Natural killer cell treated with Interleukin-12 subunit alpha and Interleukin-12 subunit beta and Interleukin-15 and Interleukin-18, amount 100 ng/mL, for 72 hours (primary cell): Measurements from ENCODE around the gene FNDC11. TPM values are rescaled to one million over a fixed set of nuclear protein-coding genes. Genes with fewer than 3 reads are reported as not detected.
"Not testable (repeated sequence)": the region's sequence is repeated elsewhere in the genome, so short reads cannot be mapped to it uniquely, and the experiment has no call there.

Experiments
- ATAC-seq, 2 donors: fragments of 150-1000 bp; cut with Tn5 transposase in 1 of 2; sonication (Bioruptor Pico), chemical (Tn5 transposase) in 1 of 2; 2 replicates each; pipeline ENCODE4 v1.10.0; 2021
- DNase-seq: peaks from one replicate; pipeline ENCODE4 v3.0.0; 2022; ENCODE audit warnings: low spot score
- H3K27ac Mint-ChIP-seq, 2 donors: 1 replicate in 1 of 2; 2 replicates in 1 of 2; pipeline ENCODE4 v1.8.0; 2022; ENCODE audit warnings: mixed read lengths in 2 of 2, mild to moderate bottlenecking in 1 of 2, moderate library complexity in 1 of 2
- H3K27me3 Mint-ChIP-seq, 2 donors: 1 replicate in 1 of 2; 2 replicates in 1 of 2; pipeline ENCODE4 v1.8.0; 2022; ENCODE audit warnings: mixed read lengths in 2 of 2
- H3K36me3 Mint-ChIP-seq: one replicate; pipeline ENCODE4 v1.8.0; 2022; ENCODE audit warnings: mixed read lengths
- H3K4me1 Mint-ChIP-seq, 2 donors: 1 replicate in 1 of 2; 2 replicates in 1 of 2; pipeline ENCODE4 v1.8.0; 2022; ENCODE audit warnings: low read depth in 2 of 2, mixed read lengths in 2 of 2, mild to moderate bottlenecking in 1 of 2
- H3K4me3 Mint-ChIP-seq: one replicate; pipeline ENCODE4 v1.8.0; 2022; ENCODE audit warnings: mixed read lengths
- H3K9me3 Mint-ChIP-seq: 2 replicates; pipeline ENCODE4 v1.8.0; 2022; ENCODE audit warnings: mixed read lengths
- total RNA-seq, 2 donors: library from RNA; stranded (reverse); gene quantifications; one replicate each; pipeline ENCODE4 v1.2.3, GENCODE V29; 2022

FNDC11 gene
- total RNA-seq, 2 donors from 2014 or later: 0.31 to 0.39 TPM

DNA sequence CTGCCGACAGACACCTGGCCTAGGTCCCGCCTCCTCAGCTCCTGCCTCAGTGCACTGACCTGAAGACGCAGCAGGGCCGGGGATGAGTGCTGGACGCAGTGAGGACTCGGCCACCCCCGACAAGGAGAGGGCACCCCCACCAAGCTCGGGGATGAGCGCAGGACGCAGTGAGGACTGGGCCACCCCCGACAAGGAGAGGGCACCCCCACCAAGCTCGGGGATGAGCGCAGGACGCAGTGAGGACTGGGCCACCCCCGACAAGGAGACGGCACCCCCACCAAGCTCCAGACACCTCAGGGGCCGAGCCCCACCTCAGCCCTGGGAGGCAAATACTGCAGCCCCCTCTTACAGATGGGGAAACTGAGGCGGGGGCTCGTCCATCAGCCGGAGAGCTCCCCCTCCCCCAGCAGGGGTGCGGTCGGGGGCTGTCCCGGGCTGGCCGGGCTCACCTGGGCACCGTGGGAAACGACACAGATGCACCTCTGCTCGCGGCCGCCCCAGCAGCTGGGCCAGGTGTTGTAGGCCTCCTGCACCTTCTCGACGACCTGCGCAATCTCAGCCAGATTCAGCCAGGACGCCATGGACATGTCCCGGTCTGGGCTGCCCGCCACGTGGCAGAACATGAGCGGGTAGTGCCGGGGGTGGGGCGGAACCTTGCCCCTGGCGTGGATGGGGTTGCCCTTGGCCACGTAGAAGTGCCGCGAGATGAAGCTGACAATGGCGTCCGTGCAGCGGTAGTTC, 12.6 kb downstream of the FNDC11 start:
- ATAC-seq (no peak), DNase-seq (peak; percentile 61)
- no peaks in the 10 kb centered on the region for H3K27me3 Mint-ChIP-seq
- peaks cover 19 to 20% of the 10 kb centered on the region in 2 donors for H3K4me1 Mint-ChIP-seq
- H3K36me3 Mint-ChIP-seq: no peaks in the 10 kb centered on the region
- peak overlapping the region; percentile 76 for H3K4me3 Mint-ChIP-seq
- no peaks in the 10 kb centered on the region for H3K9me3 Mint-ChIP-seq
- H3K27ac Mint-ChIP-seq: no peak overlapping the region

DNA sequence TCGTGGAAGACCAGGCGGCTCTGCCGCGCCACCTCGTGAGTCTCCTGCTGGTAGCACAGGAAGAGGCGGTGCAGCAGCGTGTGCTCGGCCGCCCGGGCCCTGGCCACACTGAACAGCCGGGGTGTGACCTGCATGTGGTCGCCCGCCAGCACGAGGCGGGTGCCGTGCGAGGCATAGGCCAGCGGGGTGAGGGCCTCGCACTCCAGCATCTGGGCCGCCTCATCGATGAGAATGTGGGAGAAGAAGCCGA, 13.1 kb downstream of the FNDC11 start:
- Mint-ChIP-seq H3K27ac (peak overlapping the region; percentile 69 to 77), H3K36me3 (no peaks in the 10 kb centered on the region), H3K4me3 (peak overlapping the region; percentile 76), H3K4me1 (peaks cover 19 to 20% of the 10 kb centered on the region in 2 donors), H3K27me3 (no peaks in the 10 kb centered on the region), H3K9me3 (no peaks in the 10 kb centered on the region)
- DNase-seq: no peak
- ATAC-seq: peak; percentile 53 to 73

- Mint-ChIP-seq H3K27me3 (no peaks in the 10 kb centered on the region), H3K27ac (peak overlapping the region; percentile 69 to 77), H3K4me1 (peaks cover 19 to 20% of the 10 kb centered on the region in 2 donors), H3K4me3 (peak overlapping the region; percentile 76), H3K36me3 (no peaks in the 10 kb centered on the region), H3K9me3 (no peaks in the 10 kb centered on the region)
- ATAC-seq (peak; percentile 88 to 91), DNase-seq (peak; percentile 93)
Observed at GRCh38 chr20:63567386-63568169, 13.6 kb downstream of the FNDC11 start.

GRCh38 chr20:63568170-63568981, 14.4 kb downstream of the FNDC11 start:
- peaks cover 19 to 20% of the 10 kb centered on the region in 2 donors for H3K4me1 Mint-ChIP-seq
- H3K4me3 Mint-ChIP-seq: peak overlapping the region; percentile 76
- no peaks in the 10 kb centered on the region for H3K9me3 Mint-ChIP-seq
- DNase-seq (no peak), ATAC-seq (peak in 1 of 2 donors; percentile 31)
- H3K36me3 Mint-ChIP-seq: no peaks in the 10 kb centered on the region
- H3K27me3 Mint-ChIP-seq: no peaks in the 10 kb centered on the region
- H3K27ac Mint-ChIP-seq: peak overlapping the region; percentile 69 to 77

DNA sequence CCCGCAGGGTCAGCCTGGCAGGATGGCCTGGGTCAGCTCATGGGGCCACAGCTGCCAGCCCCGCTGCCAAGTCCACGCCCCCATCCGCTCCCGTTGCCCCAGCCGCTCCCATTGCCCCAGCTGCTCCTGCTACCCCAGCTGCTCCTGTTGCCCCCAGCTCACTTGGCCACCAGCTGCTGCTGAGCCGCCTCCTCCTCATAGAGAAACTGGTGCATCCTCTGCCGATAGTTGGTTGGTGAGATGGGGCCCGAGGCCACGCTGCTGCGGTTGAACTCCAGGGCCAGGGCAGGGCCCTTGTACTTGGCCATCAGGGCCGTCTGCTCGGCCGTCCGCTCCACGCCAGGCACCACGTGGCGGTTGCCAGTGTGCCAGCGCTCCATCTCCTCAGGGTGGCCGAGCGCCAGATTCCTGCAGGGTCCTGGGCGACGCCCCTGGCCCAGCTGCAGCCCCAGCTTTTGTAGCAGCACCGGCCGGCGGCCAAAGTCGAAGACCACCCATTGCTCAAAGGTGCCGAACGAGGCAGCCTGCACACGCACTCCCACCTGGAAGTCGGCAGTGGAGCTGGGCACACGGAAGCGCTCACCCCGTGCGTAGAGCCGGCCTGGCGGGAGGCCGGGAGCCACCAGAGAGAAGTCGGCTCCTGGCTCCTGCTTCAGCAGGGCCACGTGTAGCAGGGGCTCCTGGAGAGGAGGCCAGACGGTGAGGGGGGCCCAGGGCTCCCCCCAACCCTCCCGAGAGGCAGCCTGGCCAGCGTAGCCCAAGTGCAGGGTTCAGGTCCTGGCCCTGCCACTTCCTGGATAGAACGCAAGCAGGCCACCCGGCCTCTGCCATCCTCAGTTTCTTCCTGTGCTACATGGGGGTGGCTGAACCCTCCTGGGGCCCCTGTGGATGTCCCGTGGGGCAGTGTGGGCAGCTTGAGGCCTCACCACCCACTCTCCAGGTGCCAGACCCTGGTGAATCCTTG, 15.3 kb downstream of the FNDC11 start:
- no peak for ATAC-seq
- Mint-ChIP-seq H3K36me3 (no peaks in the 10 kb centered on the region), H3K27me3 (no peaks in the 10 kb centered on the region), H3K4me1 (peaks cover 19 to 22% of the 10 kb centered on the region in 2 donors), H3K4me3 (peak overlapping the region; percentile 32), H3K27ac (no peak overlapping the region), H3K9me3 (no peaks in the 10 kb centered on the region)
- no peak for DNase-seq

- Mint-ChIP-seq H3K4me3 (no peak overlapping the region), H3K4me1 (peaks cover 19 to 22% of the 10 kb centered on the region in 2 donors), H3K9me3 (no peaks in the 10 kb centered on the region), H3K27ac (no peak overlapping the region), H3K27me3 (no peaks in the 10 kb centered on the region), H3K36me3 (no peaks in the 10 kb centered on the region)
- ATAC-seq (no peak), DNase-seq (no peak)
Observed at GRCh38 chr20:63570281-63571086, 16.5 kb downstream of the FNDC11 start.

DNA sequence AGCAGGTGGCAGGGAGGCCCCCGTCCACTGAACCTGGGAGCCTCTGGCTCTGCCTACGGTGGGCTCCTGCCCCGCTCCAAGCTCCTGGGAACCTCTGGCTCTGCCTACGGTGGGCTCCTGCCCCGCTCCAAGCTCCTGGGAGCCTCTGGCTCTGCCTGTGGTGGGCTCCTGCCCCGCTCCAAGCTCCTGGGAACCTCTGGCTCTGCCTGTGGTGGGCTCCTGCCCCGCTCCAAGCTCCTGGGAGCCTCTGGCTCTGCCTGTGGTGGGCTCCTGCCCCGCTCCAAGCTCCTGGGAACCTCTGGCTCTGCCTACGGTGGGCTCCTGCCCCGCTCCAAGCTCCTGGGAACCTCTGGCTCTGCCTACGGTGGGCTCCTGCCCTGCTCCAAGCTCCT, 17.1 kb downstream of the FNDC11 start:
- not testable (repeated sequence) for H3K9me3 Mint-ChIP-seq, ATAC-seq, DNase-seq, H3K4me3 Mint-ChIP-seq, H3K27me3 Mint-ChIP-seq, H3K36me3 Mint-ChIP-seq, H3K27ac Mint-ChIP-seq
- H3K4me1 Mint-ChIP-seq: peaks cover 19 to 22% of the 10 kb centered on the region in 2 donors

DNA sequence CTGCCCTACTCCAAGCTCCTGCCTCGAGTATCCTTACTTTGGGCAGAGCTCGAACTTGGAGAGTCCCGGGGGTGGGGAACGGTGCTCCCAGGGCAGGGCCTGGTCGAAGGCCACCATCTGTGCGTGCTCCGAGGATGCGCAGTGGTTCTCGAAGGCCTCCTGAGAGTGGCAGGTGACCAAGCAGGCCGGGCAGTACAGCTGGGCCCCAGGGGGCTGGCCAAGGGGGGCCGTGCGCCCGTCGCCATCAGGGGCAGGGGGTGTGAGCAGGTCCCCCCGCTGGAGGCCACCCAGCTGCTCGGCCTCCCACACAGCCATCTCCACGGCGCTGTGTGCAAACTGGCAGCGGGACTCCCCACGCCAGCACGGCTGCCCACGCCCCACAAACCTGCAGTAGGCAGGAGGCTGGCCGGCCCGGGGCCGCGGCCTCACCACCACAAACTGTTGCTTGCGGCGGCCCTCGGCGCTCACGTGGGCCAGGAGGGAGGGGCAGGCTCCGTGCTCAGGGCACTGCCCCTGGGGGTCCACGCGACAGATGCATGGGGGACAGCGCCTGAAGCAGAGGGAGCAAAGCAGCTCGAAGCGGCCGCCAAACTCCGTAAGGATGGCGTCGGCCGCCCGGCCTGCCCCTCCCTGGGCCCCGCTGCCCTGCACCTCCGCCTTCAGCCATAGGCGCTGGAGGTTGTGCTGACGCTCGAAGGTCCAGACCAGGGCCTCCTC, 18.3 kb downstream of the FNDC11 start:
- H3K9me3 Mint-ChIP-seq: no peaks in the 10 kb centered on the region
- H3K27me3 Mint-ChIP-seq: peaks cover 3 to 6% of the 10 kb centered on the region in 2 donors
- DNase-seq: peak; percentile 53
- no peaks in the 10 kb centered on the region for H3K36me3 Mint-ChIP-seq
- H3K4me3 Mint-ChIP-seq: no peak overlapping the region
- ATAC-seq: no peak
- peaks cover 15 to 20% of the 10 kb centered on the region in 2 donors for H3K4me1 Mint-ChIP-seq
- H3K27ac Mint-ChIP-seq: no peak overlapping the region

GRCh38 chr20:63572788-63573646, 19.1 kb downstream of the FNDC11 start:
- DNase-seq: no peak
- Mint-ChIP-seq H3K4me3 (peak overlapping the region; percentile 81), H3K9me3 (no peaks in the 10 kb centered on the region), H3K27me3 (peaks cover 3 to 6% of the 10 kb centered on the region in 2 donors), H3K36me3 (no peaks in the 10 kb centered on the region), H3K4me1 (peaks cover 7 to 12% of the 10 kb centered on the region in 2 donors), H3K27ac (peak overlapping the region in 1 of 2 donors; percentile 62)
- ATAC-seq: no peak

DNA sequence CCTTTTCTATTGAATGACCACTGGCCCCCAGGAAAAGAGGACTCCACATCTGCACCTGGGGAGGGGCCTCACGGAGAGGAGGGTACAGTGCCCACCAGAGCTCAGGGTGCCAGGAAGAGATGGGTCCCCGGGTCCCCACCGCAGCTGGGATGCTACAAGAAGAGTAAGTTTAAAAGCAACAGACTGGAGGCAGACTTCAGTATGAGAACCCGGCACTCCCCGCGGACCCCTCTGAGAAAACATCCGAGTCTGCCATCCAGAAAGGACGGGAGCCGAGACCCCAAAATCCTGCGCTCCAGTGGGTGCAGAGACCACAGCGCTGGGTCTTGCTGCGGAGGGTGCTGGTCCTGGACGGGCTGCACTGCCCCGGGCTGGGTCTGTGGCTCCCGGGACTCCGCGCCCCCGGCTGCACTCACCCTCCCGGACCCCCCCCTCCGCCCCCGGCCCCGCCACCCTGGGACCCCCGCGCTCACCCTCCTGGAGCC, 19.7 kb downstream of the FNDC11 start:
- peak overlapping the region; percentile 81 for H3K4me3 Mint-ChIP-seq
- H3K36me3 Mint-ChIP-seq: no peaks in the 10 kb centered on the region
- peaks cover 4 to 10% of the 10 kb centered on the region in 2 donors for H3K4me1 Mint-ChIP-seq
- H3K27ac Mint-ChIP-seq: peak overlapping the region in 1 of 2 donors; percentile 62
- ATAC-seq (peak; percentile 54 to 68), DNase-seq (no peak)
- peaks cover 3 to 6% of the 10 kb centered on the region in 2 donors for H3K27me3 Mint-ChIP-seq
- no peaks in the 10 kb centered on the region for H3K9me3 Mint-ChIP-seq
